Parathyroid adenoma (tissue), 2 donors: ENCODE data around the gene TGFBR3L.

Source experiments
- H2AFZ ChIP-seq: fragments of 300-600 bp; sonication (generic); one replicate; pipeline ENCODE4 v1.7.0; 2017; ENCODE audit warnings: antibody characterized with exemption, mild to moderate bottlenecking
- H3K27ac ChIP-seq: fragments of 300-600 bp; sonication (generic); one replicate; pipeline ENCODE4 v1.7.0; 2017
- H3K27me3 ChIP-seq: fragments of 300-600 bp; sonication (generic); one replicate; pipeline ENCODE4 v1.7.0; 2017; ENCODE audit warnings: low read length; ENCODE audit not compliant: control insufficient read depth, insufficient read depth
- H3K36me3 ChIP-seq: fragments of 300-600 bp; sonication (generic); one replicate; pipeline ENCODE4 v1.7.0; 2017; ENCODE audit warnings: low read length; ENCODE audit not compliant: control insufficient read depth, insufficient read depth
- H3K4me1 ChIP-seq: fragments of 300-600 bp; sonication (generic); one replicate; pipeline ENCODE4 v1.7.0; 2017; ENCODE audit warnings: control low read depth
- H3K4me2 ChIP-seq: fragments of 300-600 bp; sonication (generic); one replicate; pipeline ENCODE4 v1.7.0; 2017; ENCODE audit warnings: low read length
- H3K4me3 ChIP-seq: fragments of 300-600 bp; sonication (generic); one replicate; pipeline ENCODE4 v1.7.0; 2017; ENCODE audit warnings: low read depth, low read length
- H3K79me2 ChIP-seq: fragments of 300-600 bp; sonication (generic); one replicate; pipeline ENCODE4 v1.7.0; 2017; ENCODE audit warnings: control low read depth
- H3K9ac ChIP-seq: fragments of 300-600 bp; sonication (generic); one replicate; pipeline ENCODE4 v1.7.0; 2017; ENCODE audit warnings: mild to moderate bottlenecking
- H3K9me3 ChIP-seq: fragments of 300-600 bp; sonication (generic); one replicate; pipeline ENCODE4 v1.7.0; 2017; ENCODE audit warnings: low read length; ENCODE audit not compliant: control insufficient read depth
- CTCF ChIP-seq: fragments of 300-600 bp; sonication (generic); IDR thresholded peaks from one replicate; pipeline ENCODE4 v1.7.0; 2017; ENCODE audit warnings: antibody characterized with exemption, mild to moderate bottlenecking
- donor health status: primary hyperparathyroidism.

The TGFBR3L gene

GRCh38 chr19:7932276-7932929 lies 17.8 kb downstream of the TGFBR3L start:
- Histone ChIP-seq H3K36me3 (no peaks in the 10 kb centered on the region), H2AFZ (no peak overlapping the region), H3K4me2 (no peak overlapping the region), H3K9ac (no peak overlapping the region), H3K4me1 (peaks cover 4% of the 10 kb centered on the region), H3K79me2 (no peaks in the 10 kb centered on the region), H3K9me3 (no peaks in the 10 kb centered on the region), H3K27ac (no peak overlapping the region), H3K4me3 (no peak overlapping the region), H3K27me3 (no peaks in the 10 kb centered on the region)
- no peak for TF ChIP-seq CTCF

GRCh38 chr19:7932930-7933300 lies 18.3 kb downstream of the TGFBR3L start:
- Histone ChIP-seq H3K4me1 (peaks cover 4% of the 10 kb centered on the region), H3K36me3 (no peaks in the 10 kb centered on the region)

GRCh38 chr19:7933411-7933810 lies 18.8 kb downstream of the TGFBR3L start:
- no peak overlapping the region for H3K27ac ChIP-seq
- H3K27me3 ChIP-seq: no peaks in the 10 kb centered on the region
- peaks cover 1% of the 10 kb centered on the region for H3K4me1 ChIP-seq

More at GRCh38 chr19:7932930-7933300, 18.3 kb downstream of the TGFBR3L start:
- Histone ChIP-seq H3K4me3 (no peak overlapping the region), H3K9ac (no peak overlapping the region), H3K4me2 (no peak overlapping the region), H2AFZ (no peak overlapping the region), H3K9me3 (no peaks in the 10 kb centered on the region), H3K79me2 (no peaks in the 10 kb centered on the region), H3K27me3 (no peaks in the 10 kb centered on the region), H3K27ac (no peak overlapping the region)
- no peak for TF ChIP-seq CTCF

DNA sequence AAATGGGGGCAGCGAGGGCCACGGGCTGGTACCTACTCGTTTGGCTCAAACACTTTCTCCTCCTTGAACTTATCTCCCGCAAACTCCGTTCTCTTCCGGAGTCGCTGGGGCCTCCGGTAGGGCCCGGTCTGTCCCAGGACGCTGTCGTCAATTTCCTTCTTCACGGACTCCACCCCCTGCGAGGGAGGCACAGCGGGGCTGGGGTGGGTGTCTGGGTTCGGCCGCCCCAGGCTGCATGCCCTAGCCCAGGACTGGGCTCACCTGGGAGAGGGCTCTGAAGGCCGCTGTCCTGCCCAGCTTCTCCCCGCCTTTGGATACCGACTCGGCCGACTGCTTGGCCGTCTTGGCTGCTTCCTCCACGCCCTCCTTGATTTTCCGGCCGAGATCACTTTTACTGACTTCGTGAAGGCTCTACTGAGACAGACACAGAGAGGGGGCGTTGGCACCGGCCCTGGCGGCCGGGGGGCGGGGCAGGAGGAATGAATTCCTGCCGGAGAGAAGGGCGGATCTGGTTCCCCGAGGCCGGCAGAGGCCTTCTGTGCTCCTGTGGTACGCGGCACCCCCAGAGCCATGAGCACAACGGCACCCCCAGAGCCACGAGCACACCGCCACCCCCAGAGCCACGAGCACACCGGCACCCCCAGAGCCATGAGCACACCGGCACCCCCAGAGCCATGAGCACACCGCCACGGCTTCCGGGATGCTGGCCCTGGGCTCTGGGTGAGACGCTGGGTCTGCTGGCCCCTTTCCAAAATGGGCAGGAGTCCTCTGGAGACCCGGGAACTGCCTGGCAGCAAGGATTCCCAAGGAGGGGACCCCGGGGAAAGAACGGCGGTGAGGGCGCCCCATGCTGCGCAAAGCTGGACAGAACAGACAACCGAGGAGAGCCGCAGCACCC lies 19.4 kb downstream of the TGFBR3L start:
- no peaks in the 10 kb centered on the region for H3K36me3 ChIP-seq
- no peak overlapping the region for H3K4me2 ChIP-seq
- H3K27ac ChIP-seq: no peak overlapping the region
- no peaks in the 10 kb centered on the region for H3K27me3 ChIP-seq
- H3K4me1 ChIP-seq: no peaks in the 10 kb centered on the region
- H3K9me3 ChIP-seq: no peaks in the 10 kb centered on the region
- TF ChIP-seq CTCF: no peak
- H2AFZ ChIP-seq: no peak overlapping the region
- H3K79me2 ChIP-seq: no peaks in the 10 kb centered on the region
- no peak overlapping the region for H3K4me3 ChIP-seq
- H3K9ac ChIP-seq: no peak overlapping the region

More at GRCh38 chr19:7933411-7933810, 18.8 kb downstream of the TGFBR3L start:
- no peak overlapping the region for H3K4me2 ChIP-seq
- no peak overlapping the region for H3K4me3 ChIP-seq
- TF ChIP-seq CTCF: no peak
- no peak overlapping the region for H2AFZ ChIP-seq
- H3K36me3 ChIP-seq: no peaks in the 10 kb centered on the region
- no peak overlapping the region for H3K9ac ChIP-seq
- no peaks in the 10 kb centered on the region for H3K79me2 ChIP-seq
- no peaks in the 10 kb centered on the region for H3K9me3 ChIP-seq
